ENCODE measurements around the gene CAGE1. TPM values are rescaled to one million over a fixed set of nuclear protein-coding genes. Genes with fewer than 3 reads are reported as not detected.

CAGE1 gene
- polyA plus RNA-seq (2013, experiment 1 of 4), result 0.50 TPM
- 0.12 TPM for polyA plus RNA-seq (2013, experiment 2 of 4)
- polyA plus RNA-seq (2013, experiment 3 of 4), result not detected
- polyA plus RNA-seq (2013, experiment 4 of 4), result 0.20 TPM

- no peaks in the 10 kb centered on the region for H3K27me3 ChIP-seq (ENCODE audit: control insufficient read depth, insufficient read depth, low read length, poor library complexity, severe bottlenecking)
- peaks cover 10% of the 10 kb centered on the region for H3K4me1 ChIP-seq (ENCODE audit: control insufficient read depth, insufficient read depth, low read length)
- peak within 1 kb of the TSS; percentile 97 for H3K4me3 ChIP-seq (ENCODE audit: insufficient read depth, low read depth, low read length)
- peak within 1 kb of the TSS; percentile 88 for H3K27ac ChIP-seq (ENCODE audit: insufficient read depth, low read depth, low read length, poor library complexity, severe bottlenecking)
- no peaks in the 10 kb centered on the region for H3K9me3 ChIP-seq (ENCODE audit: control insufficient read depth, low read length)
- WGBS, 2 experiments, result 0% methylated on average over 62 of the region's 62 CpGs
- no peaks in the 10 kb centered on the region for H3K36me3 ChIP-seq (ENCODE audit: control insufficient read depth, insufficient read depth, low read length)
Measured at GRCh38 chr6:7389451-7390225, at the start of gene CAGE1, which contains the start of gene RIOK1. Gene CAGE1 (minus strand): TSS chr6:7389742. CDS start chr6:7387173, 2,569 bp downstream. Gene RIOK1 (plus strand): TSS chr6:7389808. CDS start chr6:7390003, 195 bp downstream.

GRCh38 chr6:7439228-7439627 is 49.7 kb upstream of the CAGE1 start:
- H3K4me1 ChIP-seq (ENCODE audit: control insufficient read depth, insufficient read depth, low read length), result no peaks in the 10 kb centered on the region

GRCh38 chr6:7438011-7438410 is 48.5 kb upstream of the CAGE1 start:
- H3K9me3 ChIP-seq (ENCODE audit: control insufficient read depth, low read length), result no peaks in the 10 kb centered on the region
- no peaks in the 10 kb centered on the region for H3K4me1 ChIP-seq (ENCODE audit: control insufficient read depth, insufficient read depth, low read length)
- H3K4me3 ChIP-seq (ENCODE audit: insufficient read depth, low read depth, low read length), result no peak overlapping the region
- 87 to 97% methylated on average over 2 of the region's 3 CpGs for WGBS, 2 experiments
- H3K36me3 ChIP-seq (ENCODE audit: control insufficient read depth, insufficient read depth, low read length), result no peaks in the 10 kb centered on the region
- no peaks in the 10 kb centered on the region for H3K27me3 ChIP-seq (ENCODE audit: control insufficient read depth, insufficient read depth, low read length, poor library complexity, severe bottlenecking)
- H3K27ac ChIP-seq (ENCODE audit: insufficient read depth, low read depth, low read length, poor library complexity, severe bottlenecking), result no peak overlapping the region

More at GRCh38 chr6:7439228-7439627, 49.7 kb upstream of the CAGE1 start:
- no peaks in the 10 kb centered on the region for H3K27me3 ChIP-seq (ENCODE audit: control insufficient read depth, insufficient read depth, low read length, poor library complexity, severe bottlenecking)
- no peaks in the 10 kb centered on the region for H3K36me3 ChIP-seq (ENCODE audit: control insufficient read depth, insufficient read depth, low read length)
- WGBS, 2 experiments, result 90 to 94% methylated on average over 3 of the region's 3 CpGs
- H3K27ac ChIP-seq (ENCODE audit: insufficient read depth, low read depth, low read length, poor library complexity, severe bottlenecking), result no peak overlapping the region
- no peak overlapping the region for H3K4me3 ChIP-seq (ENCODE audit: insufficient read depth, low read depth, low read length)
- H3K9me3 ChIP-seq (ENCODE audit: control insufficient read depth, low read length), result no peaks in the 10 kb centered on the region

- Histone ChIP-seq H3K36me3 (ENCODE audit: control insufficient read depth, insufficient read depth, low read length) (no peaks in the 10 kb centered on the region), H3K27me3 (ENCODE audit: control insufficient read depth, insufficient read depth, low read length, poor library complexity, severe bottlenecking) (no peaks in the 10 kb centered on the region), H3K9me3 (ENCODE audit: control insufficient read depth, low read length) (no peaks in the 10 kb centered on the region), H3K4me1 (ENCODE audit: control insufficient read depth, insufficient read depth, low read length) (no peaks in the 10 kb centered on the region), H3K4me3 (ENCODE audit: insufficient read depth, low read depth, low read length) (no peak overlapping the region), H3K27ac (ENCODE audit: insufficient read depth, low read depth, low read length, poor library complexity, severe bottlenecking) (no peak overlapping the region)
- no CpG with 5 or more reads among the region's 1 CpG for WGBS, 2 experiments
Measured at GRCh38 chr6:7434672-7435071, 45.1 kb upstream of the CAGE1 start.

- no peaks in the 10 kb centered on the region for H3K9me3 ChIP-seq (ENCODE audit: control insufficient read depth, low read length)
- no peaks in the 10 kb centered on the region for H3K27me3 ChIP-seq (ENCODE audit: control insufficient read depth, insufficient read depth, low read length, poor library complexity, severe bottlenecking)
- no peaks in the 10 kb centered on the region for H3K4me1 ChIP-seq (ENCODE audit: control insufficient read depth, insufficient read depth, low read length)
- H3K4me3 ChIP-seq (ENCODE audit: insufficient read depth, low read depth, low read length), result no peak overlapping the region
- WGBS, 2 experiments, result 93 to 94% methylated on average over 5 of the region's 5 CpGs
- no peaks in the 10 kb centered on the region for H3K36me3 ChIP-seq (ENCODE audit: control insufficient read depth, insufficient read depth, low read length)
- H3K27ac ChIP-seq (ENCODE audit: insufficient read depth, low read depth, low read length, poor library complexity, severe bottlenecking), result no peak overlapping the region
Measured at GRCh38 chr6:7433121-7433617, 43.6 kb upstream of the CAGE1 start.

- no peaks in the 10 kb centered on the region for H3K27me3 ChIP-seq (ENCODE audit: control insufficient read depth, insufficient read depth, low read length, poor library complexity, severe bottlenecking)
- WGBS, 2 experiments, result 89 to 90% methylated on average over 16 of the region's 16 CpGs
- no peak overlapping the region for H3K27ac ChIP-seq (ENCODE audit: insufficient read depth, low read depth, low read length, poor library complexity, severe bottlenecking)
- H3K4me3 ChIP-seq (ENCODE audit: insufficient read depth, low read depth, low read length), result no peak overlapping the region
- no peaks in the 10 kb centered on the region for H3K9me3 ChIP-seq (ENCODE audit: control insufficient read depth, low read length)
- no peaks in the 10 kb centered on the region for H3K36me3 ChIP-seq (ENCODE audit: control insufficient read depth, insufficient read depth, low read length)
- no peaks in the 10 kb centered on the region for H3K4me1 ChIP-seq (ENCODE audit: control insufficient read depth, insufficient read depth, low read length)
Measured at GRCh38 chr6:7432391-7433120, 43.0 kb upstream of the CAGE1 start.

GRCh38 chr6:7431674-7432390 is 42.3 kb upstream of the CAGE1 start:
- no peaks in the 10 kb centered on the region for H3K36me3 ChIP-seq (ENCODE audit: control insufficient read depth, insufficient read depth, low read length)
- H3K4me1 ChIP-seq (ENCODE audit: control insufficient read depth, insufficient read depth, low read length), result no peaks in the 10 kb centered on the region
- H3K27ac ChIP-seq (ENCODE audit: insufficient read depth, low read depth, low read length, poor library complexity, severe bottlenecking), result no peak overlapping the region
- no peak overlapping the region for H3K4me3 ChIP-seq (ENCODE audit: insufficient read depth, low read depth, low read length)
- WGBS, 2 experiments, result 78 to 81% methylated on average over 24 of the region's 24 CpGs
- no peaks in the 10 kb centered on the region for H3K27me3 ChIP-seq (ENCODE audit: control insufficient read depth, insufficient read depth, low read length, poor library complexity, severe bottlenecking)
- no peaks in the 10 kb centered on the region for H3K9me3 ChIP-seq (ENCODE audit: control insufficient read depth, low read length)

- no peak overlapping the region for H3K27ac ChIP-seq (ENCODE audit: insufficient read depth, low read depth, low read length, poor library complexity, severe bottlenecking)
- no peaks in the 10 kb centered on the region for H3K27me3 ChIP-seq (ENCODE audit: control insufficient read depth, insufficient read depth, low read length, poor library complexity, severe bottlenecking)
- H3K4me1 ChIP-seq (ENCODE audit: control insufficient read depth, insufficient read depth, low read length), result no peaks in the 10 kb centered on the region
- WGBS, 2 experiments, result 95 to 96% methylated on average over 8 of the region's 8 CpGs
- H3K9me3 ChIP-seq (ENCODE audit: control insufficient read depth, low read length), result no peaks in the 10 kb centered on the region
- H3K4me3 ChIP-seq (ENCODE audit: insufficient read depth, low read depth, low read length), result no peak overlapping the region
- H3K36me3 ChIP-seq (ENCODE audit: control insufficient read depth, insufficient read depth, low read length), result no peaks in the 10 kb centered on the region
Measured at GRCh38 chr6:7431313-7431673, 41.8 kb upstream of the CAGE1 start.

- no peak overlapping the region for H3K27ac ChIP-seq (ENCODE audit: insufficient read depth, low read depth, low read length, poor library complexity, severe bottlenecking)
- no peaks in the 10 kb centered on the region for H3K9me3 ChIP-seq (ENCODE audit: control insufficient read depth, low read length)
- H3K4me1 ChIP-seq (ENCODE audit: control insufficient read depth, insufficient read depth, low read length), result no peaks in the 10 kb centered on the region
- H3K36me3 ChIP-seq (ENCODE audit: control insufficient read depth, insufficient read depth, low read length), result no peaks in the 10 kb centered on the region
- H3K27me3 ChIP-seq (ENCODE audit: control insufficient read depth, insufficient read depth, low read length, poor library complexity, severe bottlenecking), result no peaks in the 10 kb centered on the region
- 92 to 93% methylated on average over 16 of the region's 16 CpGs for WGBS, 2 experiments
- H3K4me3 ChIP-seq (ENCODE audit: insufficient read depth, low read depth, low read length), result no peak overlapping the region
Measured at GRCh38 chr6:7426447-7427169, 37.1 kb upstream of the CAGE1 start.
